Ramos (cell line): Measurements from ENCODE around the gene ZFP92.

Experiments used
- in situ Hi-C: fragments of 300-500 bp; cut with MboI; formaldehyde crosslinking; loops from one replicate; pipeline ENCODE4 v1.14.3; 2022; ENCODE audit warnings: low sequenced_read_pairs; ENCODE audit not compliant: unreplicated experiment

ZFP92 gene

GRCh38 chrX:153430796-153431195 lies 19.5 kb downstream of the ZFP92 start:
- in situ Hi-C loops: no loop called here

DNA sequence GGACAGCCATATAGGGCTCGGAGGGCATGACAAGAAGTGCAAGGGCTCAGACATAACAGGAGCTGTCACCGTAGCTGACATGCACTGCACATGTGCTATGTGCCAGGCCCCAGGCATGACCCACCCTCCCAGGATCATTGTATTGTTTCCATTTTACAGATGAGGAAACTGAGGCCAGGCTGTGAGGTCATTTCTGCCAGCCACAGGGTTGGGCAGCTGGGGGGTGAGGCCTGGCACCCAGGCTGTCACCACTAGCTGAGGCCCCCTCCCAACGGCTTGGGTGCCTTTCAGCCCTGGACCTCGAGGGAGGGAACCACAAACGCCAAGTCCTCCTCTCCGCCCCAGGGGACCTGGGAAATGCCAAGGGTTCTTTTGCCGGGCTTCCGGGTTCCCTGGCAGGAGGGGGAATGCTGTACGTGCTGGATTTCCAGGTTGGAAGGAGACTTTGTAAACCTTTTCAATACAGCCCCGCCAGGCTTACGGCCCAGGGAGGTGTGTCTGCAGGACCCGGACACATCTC lies 21.9 kb downstream of the ZFP92 start:
- in situ Hi-C loops: no loop called here

DNA sequence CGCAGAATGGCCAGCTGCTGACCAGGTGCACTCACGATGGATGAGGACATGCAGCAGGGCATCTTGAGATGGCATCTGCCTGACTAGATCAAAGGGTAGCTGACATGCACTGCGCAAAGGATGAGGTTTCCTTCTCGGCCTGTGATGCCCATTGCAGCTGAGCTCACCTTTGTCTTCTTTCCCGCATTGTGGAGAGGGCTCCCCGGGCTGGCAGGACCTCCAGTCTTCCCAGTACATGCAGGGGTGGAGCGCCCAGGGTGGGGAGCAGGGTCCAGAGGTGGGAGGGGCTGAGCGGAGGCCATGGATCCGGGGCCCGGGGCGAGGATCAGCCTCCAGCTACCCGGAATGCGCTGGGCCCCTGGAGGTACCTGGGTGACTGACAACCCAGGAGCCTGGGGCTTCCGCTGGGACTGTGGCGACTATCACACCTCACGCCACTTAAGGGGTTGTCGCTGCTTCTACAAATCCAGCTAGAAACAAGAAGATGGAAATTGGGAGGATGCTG lies 22.6 kb downstream of the ZFP92 start:
- in situ Hi-C loops: no loop called here

DNA sequence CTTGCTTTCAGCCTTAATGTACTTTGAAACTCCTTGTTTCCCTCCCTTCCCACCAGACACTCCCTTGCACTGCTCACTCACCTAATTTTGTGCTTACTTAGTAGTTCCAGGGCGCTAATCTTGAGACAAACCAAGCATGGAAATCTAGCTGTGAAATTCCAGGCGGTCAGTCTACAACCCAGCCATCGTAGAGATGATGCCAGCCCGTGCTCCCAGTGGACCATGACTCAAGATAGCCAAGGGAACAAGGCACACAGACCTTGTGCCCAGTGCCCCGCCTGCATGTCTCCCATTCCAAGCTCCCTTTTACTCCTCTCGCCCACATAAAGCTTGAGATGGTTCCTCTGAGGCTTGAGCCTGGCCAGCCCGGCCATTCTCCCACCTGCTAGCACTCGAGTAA lies 23.5 kb downstream of the ZFP92 start:
- in situ Hi-C loops: no loop called here

GRCh38 chrX:153435845-153436244 lies 24.6 kb downstream of the ZFP92 start:
- in situ Hi-C loops: no loop called here

- in situ Hi-C loops: no loop called here
Measured at GRCh38 chrX:153438532-153438931, 27.3 kb downstream of the ZFP92 start.

- in situ Hi-C loops: no loop called here
Measured at GRCh38 chrX:153439977-153440376, 28.7 kb downstream of the ZFP92 start.

DNA sequence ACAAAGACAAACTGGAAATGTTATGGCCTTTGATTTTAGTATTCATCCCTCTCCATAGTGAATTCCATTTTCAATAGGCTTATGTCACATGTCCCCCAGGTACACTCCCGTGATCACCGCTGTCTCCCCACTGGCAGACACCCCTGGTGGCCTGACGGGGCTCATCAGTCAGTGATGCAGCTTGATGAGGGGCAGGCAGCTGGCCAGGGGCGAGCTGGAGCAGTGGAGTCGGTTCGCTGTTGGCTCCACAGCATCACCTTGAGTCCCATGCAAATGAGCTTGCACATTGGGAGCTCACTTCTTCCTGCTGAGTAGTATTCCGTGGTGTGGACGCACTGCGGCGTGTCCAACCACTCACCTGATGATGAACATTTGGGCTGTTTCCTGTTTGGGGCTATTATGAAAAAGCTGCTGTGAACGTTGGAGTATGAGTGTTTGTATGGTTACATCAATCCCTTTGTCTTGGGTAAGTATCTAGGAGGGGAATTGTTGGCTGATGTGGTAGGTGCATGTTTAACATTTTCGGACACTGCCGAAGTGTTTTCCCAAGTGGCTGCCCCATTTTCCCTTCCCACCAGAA lies 29.4 kb downstream of the ZFP92 start:
- in situ Hi-C loops: no loop called here

DNA sequence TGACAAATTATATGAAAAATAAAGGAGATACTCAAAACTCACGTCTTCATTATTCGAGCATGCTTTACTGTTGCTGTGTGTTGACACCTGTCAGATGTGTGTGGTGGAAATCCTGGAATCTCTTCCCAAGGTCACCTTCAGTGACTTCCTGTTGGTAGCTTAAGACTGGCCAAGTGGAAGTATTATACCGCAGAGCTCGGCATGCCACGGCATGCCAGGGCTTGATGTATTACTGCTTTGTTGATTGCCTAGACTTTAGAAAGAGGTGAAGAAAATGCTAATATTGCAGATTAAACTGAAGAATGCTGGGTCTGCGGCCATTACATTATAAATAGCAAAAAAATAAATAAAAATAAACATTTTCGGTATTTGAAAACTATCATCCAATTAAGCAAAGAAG lies 30.0 kb downstream of the ZFP92 start:
- in situ Hi-C loops: no loop called here

DNA sequence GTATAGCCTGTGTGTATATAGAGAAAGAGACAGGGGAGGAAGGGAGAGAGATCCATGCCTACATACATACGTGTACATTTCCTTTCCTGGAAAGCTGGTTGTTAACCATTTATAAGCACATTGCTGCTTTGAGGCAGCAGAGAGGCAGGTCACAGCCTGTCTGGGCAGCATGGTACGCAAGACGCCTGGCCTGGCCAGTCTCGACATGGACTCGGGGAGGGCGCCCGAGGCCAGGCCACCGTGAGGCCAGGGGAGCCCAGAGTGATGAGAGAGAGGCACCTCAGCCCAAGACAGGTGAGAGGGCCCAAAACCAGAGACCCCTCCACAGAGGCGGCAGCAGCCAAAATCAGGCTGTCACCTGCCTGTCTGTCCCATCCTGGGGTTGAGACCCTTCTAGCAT lies 30.7 kb downstream of the ZFP92 start:
- in situ Hi-C loops: no loop called here

- in situ Hi-C loops: no loop called here
Measured at GRCh38 chrX:153442463-153442862, 31.2 kb downstream of the ZFP92 start.

- in situ Hi-C loops: no loop called here
Measured at GRCh38 chrX:153443476-153444332, 32.4 kb downstream of the ZFP92 start.

GRCh38 chrX:153444333-153445011 lies 33.2 kb downstream of the ZFP92 start:
- in situ Hi-C loops: no loop called here

- in situ Hi-C loops: no loop called here
Measured at GRCh38 chrX:153445106-153445855, 34.0 kb downstream of the ZFP92 start.

DNA sequence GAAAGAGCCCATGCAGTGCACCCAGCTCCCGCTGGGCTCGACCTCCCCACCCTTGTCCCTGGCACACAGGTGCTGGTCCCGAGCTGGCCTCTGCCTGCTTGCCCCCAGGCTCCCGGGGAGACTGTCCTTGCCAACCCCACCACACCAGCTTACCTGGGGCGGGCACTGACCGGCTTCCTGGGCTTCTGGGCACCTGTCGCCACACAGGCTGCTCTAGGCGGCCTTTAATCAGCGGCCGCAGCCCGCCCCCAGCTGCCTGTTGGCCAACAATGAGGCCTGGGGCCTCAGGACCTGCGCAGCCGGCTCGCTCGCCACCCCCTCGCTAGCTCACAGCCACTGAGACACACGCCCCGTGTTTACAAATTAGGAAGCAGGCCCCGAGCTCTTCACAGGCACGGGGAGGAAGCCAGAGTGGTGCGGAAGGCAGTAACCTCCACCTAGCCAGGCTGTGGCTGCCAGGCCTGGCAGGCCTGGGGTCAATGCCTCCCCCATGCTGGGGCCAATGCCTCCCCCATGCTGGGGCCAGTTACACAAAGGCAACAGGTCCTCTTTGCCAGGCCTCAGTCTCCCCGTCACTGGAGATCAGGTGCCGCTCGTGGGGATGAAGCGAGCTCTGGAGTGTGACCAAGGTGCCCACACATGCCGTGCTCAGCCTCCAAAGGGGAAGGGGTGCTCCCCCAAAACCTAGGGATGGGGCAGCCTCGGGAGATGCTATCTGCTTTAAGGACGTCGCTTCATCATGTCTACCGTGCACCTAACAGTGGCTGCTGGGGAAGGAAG lies 34.8 kb downstream of the ZFP92 start, which contains the start of gene TREX2:
Gene TREX2 (minus strand): TSS at position 201 of the 780 bp plus-strand sequence. CDS start 626 bp downstream, outside the sequence.
- in situ Hi-C loops: no loop called here

- in situ Hi-C loops: no loop called here
Measured at GRCh38 chrX:153446636-153446936, 35.3 kb downstream of the ZFP92 start.

- in situ Hi-C loops: no loop called here
Measured at GRCh38 chrX:153446950-153447580, 35.8 kb downstream of the ZFP92 start.

GRCh38 chrX:153447581-153447960 lies 36.3 kb downstream of the ZFP92 start:
- in situ Hi-C loops: no loop called here
